Caco-2 (cell line): ENCODE measurements around the gene CACNA1H. TPM values are rescaled to one million over a fixed set of nuclear protein-coding genes. Genes with fewer than 3 reads are reported as not detected.
"Not testable (repeated sequence)": the region's sequence is repeated elsewhere in the genome, so short reads cannot be mapped to it uniquely, and the experiment has no call there.

Experiments used
- BruUV-seq: library from RNA; stranded (reverse); fragments of 400-500 nt; replicated peaks from 2 replicates; lab custom pipeline; 2021; lab: Mats Ljungman, UMichigan
- CTCF ChIA-PET: fragments of 300-600 bp; sonication (Branson Sonifier 250); formaldehyde crosslinking; loops from one replicate; lab custom pipeline; 2022; ENCODE audit warnings: antibody characterized with exemption; lab: Charles Lee
- POLR2A ChIA-PET: fragments of 300-600 bp; sonication (Branson Sonifier 250); formaldehyde crosslinking; loops from one replicate; lab custom pipeline; 2022; ENCODE audit warnings: antibody characterized with exemption; lab: Charles Lee
- DNase-seq, 2 experiments: peaks; one replicate each; pipeline versions ENCODE4 v3.0.0 to v3.0.0-alpha.2; 2020 to 2022
- H3K27me3 ChIP-seq: replicated peaks from 2 replicates; pipeline ENCODE4 v1.6.0; 2011; ENCODE audit warnings: low read length; ENCODE audit not compliant: control insufficient read depth, insufficient read depth
- H3K36me3 ChIP-seq: 2 replicates; pipeline ENCODE4 v1.5.1; 2011; ENCODE audit warnings: low read length; ENCODE audit not compliant: control insufficient read depth, insufficient read depth
- H3K4me1 ChIP-seq: fragments of 250-450 bp; sonication (Bioruptor Pico); 2 replicates; pipeline ENCODE4 v1.5.1; 2020; ENCODE audit warnings: mild to moderate bottlenecking
- H3K4me3 ChIP-seq: 2 replicates; pipeline ENCODE4 v1.5.1; 2011; ENCODE audit warnings: low read depth, mild to moderate bottlenecking, control low read depth, low read length
- H3K9me3 ChIP-seq: fragments of 250-450 bp; sonication (Bioruptor Pico); 2 replicates; pipeline ENCODE4 v1.5.1; 2020; ENCODE audit warnings: mild to moderate bottlenecking, moderate library complexity
- H3K27ac Mint-ChIP-seq: one replicate; pipeline ENCODE4 v1.8.0; 2022; ENCODE audit warnings: mixed read lengths; ENCODE audit not compliant: unreplicated experiment
- H3K27me3 Mint-ChIP-seq: one replicate; pipeline ENCODE4 v1.8.0; 2022; ENCODE audit warnings: mixed read lengths; ENCODE audit not compliant: insufficient read depth, unreplicated experiment
- H3K36me3 Mint-ChIP-seq: one replicate; pipeline ENCODE4 v1.8.0; 2022; ENCODE audit warnings: mild to moderate bottlenecking, mixed read lengths; ENCODE audit not compliant: insufficient read depth, unreplicated experiment
- H3K4me1 Mint-ChIP-seq: one replicate; pipeline ENCODE4 v1.8.0; 2022; ENCODE audit warnings: low read depth, mixed read lengths; ENCODE audit not compliant: unreplicated experiment
- H3K4me3 Mint-ChIP-seq: one replicate; pipeline ENCODE4 v1.8.0; 2022; ENCODE audit warnings: mild to moderate bottlenecking, moderate library complexity, mixed read lengths; ENCODE audit not compliant: unreplicated experiment
- H3K9me3 Mint-ChIP-seq: one replicate; pipeline ENCODE4 v1.8.0; 2022; ENCODE audit warnings: mixed read lengths; ENCODE audit not compliant: unreplicated experiment
- intact Hi-C: fragments of 100-400 bp; cut with micrococcal nuclease; formaldehyde crosslinking; loops from one replicate; pipeline ENCODE4 v1.10.0; 2022; ENCODE audit not compliant: unreplicated experiment
- total RNA-seq: library from RNA; stranded (reverse); gene quantifications from 2 replicates; pipeline ENCODE4 v1.2.3, GENCODE V29; 2022
- TF ChIP-seq, protein P1 (sequence below), 2 experiments: fragments of 200-600 bp in 1 of 2; IDR thresholded peaks; 1 replicate in 1 of 2; 2 replicates in 1 of 2; pipeline versions ENCODE4 v1.5.1 to v1.8.0; 2011 to 2022; ENCODE audit warnings: antibody characterized with exemption in 1 of 2, control low read depth in 1 of 2, inconsistent platforms in 1 of 2, low read depth in 1 of 2, low read length in 1 of 2, mild to moderate bottlenecking in 1 of 2, moderate library complexity in 1 of 2; ENCODE audit not compliant: insufficient read depth in 1 of 2, severe bottlenecking in 1 of 2, unreplicated experiment in 1 of 2

The CACNA1H gene
- total RNA-seq, 1 experiment from 2014 or later = 5.1 TPM

DNA sequence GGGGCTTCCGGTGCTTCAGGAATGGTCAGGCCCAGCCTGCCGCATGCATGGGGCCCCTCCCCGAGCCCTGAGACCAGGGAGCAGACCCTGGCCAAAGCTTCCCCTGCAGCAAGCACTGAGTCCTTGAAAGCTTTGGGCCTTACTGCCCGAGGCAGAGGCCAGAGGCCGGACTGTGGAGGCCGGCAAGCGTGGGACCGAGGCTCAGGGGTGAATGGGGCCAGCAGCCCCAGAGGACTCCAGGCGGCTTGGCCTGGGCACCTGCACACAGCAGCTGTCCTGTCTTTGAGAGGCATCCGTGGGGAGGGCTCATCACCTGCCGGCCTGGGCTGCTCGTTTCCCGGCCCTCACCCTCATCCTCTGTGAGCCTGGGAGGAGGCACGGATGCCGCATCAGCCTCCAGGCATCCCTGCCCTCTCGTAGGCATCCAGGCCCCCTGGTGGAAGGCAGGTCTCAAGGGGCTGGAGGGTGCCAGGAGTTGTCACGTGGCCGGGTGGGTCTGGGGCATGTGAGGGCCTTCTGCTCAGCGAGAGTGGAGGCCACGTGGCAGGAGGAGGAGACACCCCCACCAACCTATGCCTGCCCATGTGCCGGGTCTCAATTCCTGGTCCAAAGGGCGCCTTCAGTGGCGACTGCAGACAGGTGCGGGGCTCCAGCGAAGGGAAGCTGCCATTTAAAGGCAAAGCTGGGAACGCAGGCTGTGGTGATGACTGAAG is 31.4 kb downstream of the CACNA1H start:
- CTCF ChIA-PET = no interaction called here
- no peaks in the 10 kb centered on the region for H3K4me1 Mint-ChIP-seq
- no peaks in the 10 kb centered on the region for H3K9me3 ChIP-seq
- no peak overlapping the region for H3K4me3 ChIP-seq
- no peaks in the 10 kb centered on the region for H3K9me3 Mint-ChIP-seq
- TF ChIP-seq, protein P1, sequence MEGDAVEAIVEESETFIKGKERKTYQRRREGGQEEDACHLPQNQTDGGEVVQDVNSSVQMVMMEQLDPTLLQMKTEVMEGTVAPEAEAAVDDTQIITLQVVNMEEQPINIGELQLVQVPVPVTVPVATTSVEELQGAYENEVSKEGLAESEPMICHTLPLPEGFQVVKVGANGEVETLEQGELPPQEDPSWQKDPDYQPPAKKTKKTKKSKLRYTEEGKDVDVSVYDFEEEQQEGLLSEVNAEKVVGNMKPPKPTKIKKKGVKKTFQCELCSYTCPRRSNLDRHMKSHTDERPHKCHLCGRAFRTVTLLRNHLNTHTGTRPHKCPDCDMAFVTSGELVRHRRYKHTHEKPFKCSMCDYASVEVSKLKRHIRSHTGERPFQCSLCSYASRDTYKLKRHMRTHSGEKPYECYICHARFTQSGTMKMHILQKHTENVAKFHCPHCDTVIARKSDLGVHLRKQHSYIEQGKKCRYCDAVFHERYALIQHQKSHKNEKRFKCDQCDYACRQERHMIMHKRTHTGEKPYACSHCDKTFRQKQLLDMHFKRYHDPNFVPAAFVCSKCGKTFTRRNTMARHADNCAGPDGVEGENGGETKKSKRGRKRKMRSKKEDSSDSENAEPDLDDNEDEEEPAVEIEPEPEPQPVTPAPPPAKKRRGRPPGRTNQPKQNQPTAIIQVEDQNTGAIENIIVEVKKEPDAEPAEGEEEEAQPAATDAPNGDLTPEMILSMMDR (IDR thresholded peaks at IDR 0.05; ENCODE audit: insufficient read depth in 1 of 2, low read depth in 1 of 2, low read length in 1 of 2, severe bottlenecking in 1 of 2, unreplicated experiment in 1 of 2) = no peak
- POLR2A ChIA-PET = no interaction called here
- H3K27me3 ChIP-seq = no peaks in the 10 kb centered on the region
- H3K4me1 ChIP-seq = peaks cover 9% of the 10 kb centered on the region
- no peak for DNase-seq
- no peak overlapping the region for H3K27ac Mint-ChIP-seq
- intact Hi-C loops = no loop called here
- H3K36me3 ChIP-seq = no peaks in the 10 kb centered on the region
- BruUV-seq = no TSS peak
- no peaks in the 10 kb centered on the region for H3K36me3 Mint-ChIP-seq
- H3K27me3 Mint-ChIP-seq = no peaks in the 10 kb centered on the region
- no peak overlapping the region for H3K4me3 Mint-ChIP-seq

DNA sequence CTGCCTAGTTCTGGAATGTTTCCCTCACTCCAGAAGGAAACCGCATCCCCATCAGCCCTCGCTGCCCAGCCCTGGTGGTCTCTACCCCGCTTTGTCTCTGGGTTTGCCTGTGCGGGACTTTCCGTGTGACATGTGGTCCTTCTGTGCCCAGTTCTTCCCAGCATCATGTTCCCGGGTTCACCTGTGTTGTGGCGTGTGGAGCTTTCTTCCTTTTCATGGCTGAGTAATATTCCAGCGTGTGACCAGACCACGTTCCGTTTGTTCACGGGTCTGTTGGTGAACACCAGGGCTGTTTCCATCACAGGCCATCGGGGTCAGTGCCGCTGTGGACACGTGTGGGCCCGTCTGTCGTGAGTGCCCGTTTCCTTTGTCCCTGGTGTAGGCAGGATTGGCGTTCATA is 32.1 kb downstream of the CACNA1H start:
- Histone ChIP-seq H3K4me3 (no peak overlapping the region), H3K4me1 (peaks cover 9% of the 10 kb centered on the region), H3K36me3 (no peaks in the 10 kb centered on the region), H3K9me3 (no peaks in the 10 kb centered on the region), H3K27me3 (no peaks in the 10 kb centered on the region)
- POLR2A ChIA-PET = no interaction called here
- TF ChIP-seq, protein P1 (IDR thresholded peaks at IDR 0.05; ENCODE audit: insufficient read depth in 1 of 2, low read depth in 1 of 2, low read length in 1 of 2, severe bottlenecking in 1 of 2, unreplicated experiment in 1 of 2) = no peak
- Mint-ChIP-seq H3K27me3 (no peaks in the 10 kb centered on the region), H3K4me1 (no peaks in the 10 kb centered on the region), H3K4me3 (no peak overlapping the region), H3K36me3 (no peaks in the 10 kb centered on the region), H3K27ac (no peak overlapping the region), H3K9me3 (no peaks in the 10 kb centered on the region)
- DNase-seq = no peak
- CTCF ChIA-PET = no interaction called here
- intact Hi-C loops = no loop called here
- no TSS peak for BruUV-seq

DNA sequence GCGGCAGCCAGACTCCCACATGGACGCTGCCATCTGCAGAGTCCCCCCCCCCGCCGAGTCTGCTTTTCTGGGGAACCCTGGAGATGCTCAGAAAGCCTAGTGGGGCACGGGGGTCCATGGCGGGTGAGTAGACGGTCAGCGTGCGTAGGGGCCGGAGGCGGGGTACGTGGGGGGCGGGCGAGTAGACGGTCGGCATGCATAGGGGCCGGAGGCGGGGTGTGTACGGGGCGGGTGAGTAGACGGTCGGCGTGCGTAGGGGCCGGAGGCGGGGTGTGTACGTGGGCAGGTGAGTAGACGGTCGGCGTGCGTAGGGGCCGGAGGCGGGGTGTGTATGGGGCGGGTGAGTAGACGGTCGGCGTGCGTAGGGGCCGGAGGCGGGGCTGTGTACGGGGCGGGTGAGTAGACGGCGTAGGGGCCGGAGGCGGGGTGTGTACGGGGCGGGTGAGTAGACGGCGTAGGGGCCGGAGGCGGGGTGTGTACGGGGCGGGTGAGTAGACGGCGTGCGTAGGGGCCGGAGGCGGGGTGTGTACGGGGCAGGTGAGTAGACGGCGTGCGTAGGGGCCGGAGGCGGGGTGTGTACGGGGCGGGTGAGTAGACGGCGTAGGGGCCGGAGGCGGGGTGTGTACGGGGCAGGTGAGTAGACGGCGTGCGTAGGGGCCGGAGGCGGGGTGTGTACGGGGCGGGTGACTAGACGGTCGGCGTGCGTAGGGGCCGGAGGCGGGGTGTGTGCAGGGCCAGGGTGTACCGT is 32.7 kb downstream of the CACNA1H start:
- H3K9me3 Mint-ChIP-seq, H3K36me3 ChIP-seq, H3K4me1 Mint-ChIP-seq, H3K36me3 Mint-ChIP-seq, intact Hi-C loops, H3K9me3 ChIP-seq, H3K4me1 ChIP-seq, H3K4me3 Mint-ChIP-seq, DNase-seq, CTCF ChIA-PET, POLR2A ChIA-PET, BruUV-seq, H3K27ac Mint-ChIP-seq, H3K27me3 Mint-ChIP-seq, H3K27me3 ChIP-seq, H3K4me3 ChIP-seq: not testable (repeated sequence)
